HEK293 (cell line): ENCODE data around the gene PIGO.
A peak's percentile ranks its signal among the peaks of the same experiment; 100 is the strongest.

Experiments
- CTCF ChIA-PET: fragments of 350-600 bp; formaldehyde crosslinking; extraction: SDS; loops from one replicate; lab custom pipeline; 2021; ENCODE audit warnings: antibody characterized with exemption; lab: Yijun Ruan, JAX
- POLR2A ChIA-PET: fragments of 300-600 bp; formaldehyde crosslinking; extraction: SDS; loops from one replicate; lab custom pipeline; 2020; ENCODE audit warnings: antibody characterized with exemption, inconsistent platforms; lab: Yijun Ruan, JAX
- H3K27ac ChIP-seq: fragments of 200-500 bp; sonication (Bioruptor generic); 2 replicates; pipeline ENCODE4 v1.5.1; 2014; ENCODE audit warnings: low read depth, low read length, control low read depth, inconsistent platforms; ENCODE audit errors: extremely low read depth
- H3K36me3 ChIP-seq, 2 experiments: fragments of 200-500 bp in 1 of 2; sonication (Bioruptor generic) in 1 of 2; 1 replicate in 1 of 2; 2 replicates in 1 of 2; pipeline ENCODE4 v1.5.1; 2014 to 2017; ENCODE audit warnings: inconsistent platforms in 2 of 2, low read length in 2 of 2; ENCODE audit not compliant: control insufficient read depth in 2 of 2, insufficient read depth in 1 of 2
- H3K4me1 ChIP-seq: fragments of 200-500 bp; sonication (Bioruptor generic); 2 replicates; pipeline ENCODE4 v1.5.1; 2014; ENCODE audit warnings: mild to moderate bottlenecking, low read length, inconsistent platforms; ENCODE audit not compliant: control insufficient read depth, insufficient read depth
- H3K4me3 ChIP-seq: 2 replicates; pipeline ENCODE4 v1.5.1; 2011; ENCODE audit warnings: low read depth, mild to moderate bottlenecking, control low read depth, low read length, moderate library complexity
- H3K9me3 ChIP-seq: fragments of 200-500 bp; sonication (Bioruptor generic); 2 replicates; pipeline ENCODE4 v1.5.1; 2014; ENCODE audit warnings: low read depth, low read length, inconsistent platforms; ENCODE audit not compliant: control insufficient read depth, insufficient read depth
- GLI2 ChIP-seq: fragments of 450-650 bp; formaldehyde crosslinking; IDR thresholded peaks from 2 replicates; pipeline ENCODE4; 2017; ENCODE audit warnings: missing biosample characterization, missing genetic modification characterization, low read depth, borderline replicate concordance
- HOXA7 ChIP-seq: sonication (generic); formaldehyde crosslinking; IDR thresholded peaks from 2 replicates; pipeline ENCODE4 v1.8.1; 2022; ENCODE audit warnings: missing genetic modification reagents, borderline replicate concordance
- RBAK ChIP-seq: fragments of 450-650 bp; formaldehyde crosslinking; IDR thresholded peaks from 2 replicates; pipeline ENCODE4 v1.5.1; 2016; ENCODE audit warnings: missing biosample characterization, missing genetic modification characterization
- TCF7L2 ChIP-seq: IDR thresholded peaks from 2 replicates; pipeline ENCODE4 v1.6.1; 2011; ENCODE audit warnings: low read depth, mild to moderate bottlenecking, inconsistent platforms, low read length, moderate library complexity, borderline replicate concordance
- ZBTB17 ChIP-seq: fragments of 450-650 bp; formaldehyde crosslinking; IDR thresholded peaks from 2 replicates; pipeline ENCODE4 v1.5.1; 2016; ENCODE audit warnings: missing biosample characterization, missing genetic modification characterization
- ZBTB20 ChIP-seq: fragments of 450-650 bp; formaldehyde crosslinking; IDR thresholded peaks from 2 replicates; pipeline ENCODE4 v1.5.1; 2016; ENCODE audit warnings: missing biosample characterization, missing genetic modification characterization
- ZBTB48 ChIP-seq: fragments of 450-650 bp; formaldehyde crosslinking; IDR thresholded peaks from 2 replicates; pipeline ENCODE4 v1.5.1; 2016; ENCODE audit warnings: missing biosample characterization, missing genetic modification characterization
- ZEB2 ChIP-seq: fragments of 450-650 bp; formaldehyde crosslinking; IDR thresholded peaks from 2 replicates; pipeline ENCODE4 v1.5.1; 2016; ENCODE audit warnings: missing biosample characterization, missing genetic modification characterization
- ZFP37 ChIP-seq: fragments of 450-650 bp; formaldehyde crosslinking; IDR thresholded peaks from 2 replicates; pipeline ENCODE4 v1.5.1; 2016; ENCODE audit warnings: missing biosample characterization, missing genetic modification characterization
- ZNF18 ChIP-seq: fragments of 450-650 bp; formaldehyde crosslinking; IDR thresholded peaks from 2 replicates; pipeline ENCODE4 v1.5.1; 2016; ENCODE audit warnings: missing biosample characterization, missing genetic modification characterization
- ZNF184 ChIP-seq: fragments of 450-650 bp; IDR thresholded peaks from 2 replicates; pipeline ENCODE4 v1.5.1; 2018; ENCODE audit warnings: missing biosample characterization, mild to moderate bottlenecking, missing genetic modification characterization
- ZNF19 ChIP-seq: fragments of 450-650 bp; formaldehyde crosslinking; IDR thresholded peaks from 2 replicates; pipeline ENCODE4; 2016; ENCODE audit warnings: missing biosample characterization, missing genetic modification characterization, low read depth
- ZNF202 ChIP-seq: fragments of 450-650 bp; formaldehyde crosslinking; IDR thresholded peaks from 2 replicates; pipeline ENCODE4 v1.5.1; 2016; ENCODE audit warnings: missing biosample characterization, missing genetic modification characterization, borderline replicate concordance
- ZNF324 ChIP-seq: fragments of 450-650 bp; formaldehyde crosslinking; IDR thresholded peaks from 2 replicates; pipeline ENCODE4 v1.5.1; 2016; ENCODE audit warnings: missing biosample characterization, missing genetic modification characterization
- ZNF37A ChIP-seq: fragments of 450-650 bp; IDR thresholded peaks from 2 replicates; pipeline ENCODE4 v1.5.1; 2018; ENCODE audit warnings: missing biosample characterization, missing genetic modification characterization
- ZNF514 ChIP-seq: fragments of 450-650 bp; formaldehyde crosslinking; IDR thresholded peaks from 2 replicates; pipeline ENCODE4 v1.5.1; 2016; ENCODE audit warnings: missing biosample characterization, missing genetic modification characterization
- ZNF600 ChIP-seq: fragments of 450-650 bp; formaldehyde crosslinking; IDR thresholded peaks from 2 replicates; pipeline ENCODE4 v1.5.1; 2016; ENCODE audit warnings: missing biosample characterization, missing genetic modification characterization
- ZNF624 ChIP-seq: fragments of 450-650 bp; formaldehyde crosslinking; IDR thresholded peaks from 2 replicates; pipeline ENCODE4 v1.5.1; 2017; ENCODE audit warnings: missing biosample characterization, missing genetic modification characterization
- ZNF677 ChIP-seq: fragments of 450-650 bp; IDR thresholded peaks from 2 replicates; pipeline ENCODE4 v1.5.0; 2018; ENCODE audit warnings: missing biosample characterization, mild to moderate bottlenecking, missing genetic modification characterization, moderate library complexity
- ZNF707 ChIP-seq: fragments of 450-650 bp; formaldehyde crosslinking; IDR thresholded peaks from 2 replicates; pipeline ENCODE4 v1.5.1; 2016; ENCODE audit warnings: missing biosample characterization, missing genetic modification characterization
- ZNF830 ChIP-seq: fragments of 450-650 bp; IDR thresholded peaks from 2 replicates; pipeline ENCODE4 v1.5.0; 2018; ENCODE audit warnings: missing biosample characterization, missing genetic modification characterization, low read depth, mild to moderate bottlenecking, moderate library complexity
- TF ChIP-seq, protein P1 (sequence below): fragments of 450-650 bp; formaldehyde crosslinking; IDR thresholded peaks from 2 replicates; pipeline ENCODE4 v1.5.1; 2016; ENCODE audit warnings: missing biosample characterization, missing genetic modification characterization, borderline replicate concordance
- TF ChIP-seq, protein P2 (sequence below): fragments of 450-650 bp; formaldehyde crosslinking; IDR thresholded peaks from 2 replicates; pipeline ENCODE4 v1.5.1; 2016; ENCODE audit warnings: missing biosample characterization, missing genetic modification characterization
- TF ChIP-seq, protein P3 (sequence below): fragments of 450-650 bp; formaldehyde crosslinking; IDR thresholded peaks from 2 replicates; pipeline ENCODE4 v1.5.1; 2016; ENCODE audit warnings: missing biosample characterization, missing genetic modification characterization
- TF ChIP-seq, protein P4 (sequence below): fragments of 450-650 bp; formaldehyde crosslinking; IDR thresholded peaks from 2 replicates; pipeline ENCODE4 v1.5.1; 2016; ENCODE audit warnings: missing biosample characterization, missing genetic modification characterization

Gene PIGO

DNA sequence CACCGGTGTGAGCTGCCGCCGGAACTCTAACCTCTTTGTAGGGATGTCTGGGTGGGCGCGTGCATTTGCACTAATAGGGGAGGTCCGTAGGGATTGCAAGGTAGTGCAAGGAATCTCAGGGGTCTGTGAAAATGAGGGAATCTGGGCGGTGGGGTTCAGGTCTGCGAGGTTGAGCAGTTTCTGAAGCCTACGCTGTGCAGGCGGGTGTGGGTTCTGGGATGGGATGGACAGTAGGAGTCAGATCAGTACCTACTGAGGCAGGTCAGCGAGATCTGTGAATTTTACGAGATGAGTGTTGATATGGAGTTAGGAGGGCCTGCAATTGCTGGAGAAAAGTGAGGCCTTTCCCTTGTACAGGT, 20.1 kb upstream of the PIGO start (continued):
- TF ChIP-seq, protein P1, sequence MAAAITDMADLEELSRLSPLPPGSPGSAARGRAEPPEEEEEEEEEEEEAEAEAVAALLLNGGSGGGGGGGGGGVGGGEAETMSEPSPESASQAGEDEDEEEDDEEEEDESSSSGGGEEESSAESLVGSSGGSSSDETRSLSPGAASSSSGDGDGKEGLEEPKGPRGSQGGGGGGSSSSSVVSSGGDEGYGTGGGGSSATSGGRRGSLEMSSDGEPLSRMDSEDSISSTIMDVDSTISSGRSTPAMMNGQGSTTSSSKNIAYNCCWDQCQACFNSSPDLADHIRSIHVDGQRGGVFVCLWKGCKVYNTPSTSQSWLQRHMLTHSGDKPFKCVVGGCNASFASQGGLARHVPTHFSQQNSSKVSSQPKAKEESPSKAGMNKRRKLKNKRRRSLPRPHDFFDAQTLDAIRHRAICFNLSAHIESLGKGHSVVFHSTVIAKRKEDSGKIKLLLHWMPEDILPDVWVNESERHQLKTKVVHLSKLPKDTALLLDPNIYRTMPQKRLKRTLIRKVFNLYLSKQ (tag by site-specific recombination) = no peak
- TF ChIP-seq ZNF677 (tag by site-specific recombination) (no peak), ZNF600 (tag by site-specific recombination) (peak; percentile 96), ZBTB48 (tag by site-specific recombination) (peak; percentile 75; the same call in 1 of the 2 replicates), ZBTB17 (tag by site-specific recombination) (peak; percentile 53), ZNF624 (tag by site-specific recombination) (no peak), ZNF19 (tag by site-specific recombination) (no peak), ZNF18 (no peak), GLI2 (no peak), RBAK (tag by site-specific recombination) (no peak), ZBTB20 (tag by site-specific recombination) (peak; percentile 36; the same call in 1 of the 2 replicates)
- TF ChIP-seq, protein P2, sequence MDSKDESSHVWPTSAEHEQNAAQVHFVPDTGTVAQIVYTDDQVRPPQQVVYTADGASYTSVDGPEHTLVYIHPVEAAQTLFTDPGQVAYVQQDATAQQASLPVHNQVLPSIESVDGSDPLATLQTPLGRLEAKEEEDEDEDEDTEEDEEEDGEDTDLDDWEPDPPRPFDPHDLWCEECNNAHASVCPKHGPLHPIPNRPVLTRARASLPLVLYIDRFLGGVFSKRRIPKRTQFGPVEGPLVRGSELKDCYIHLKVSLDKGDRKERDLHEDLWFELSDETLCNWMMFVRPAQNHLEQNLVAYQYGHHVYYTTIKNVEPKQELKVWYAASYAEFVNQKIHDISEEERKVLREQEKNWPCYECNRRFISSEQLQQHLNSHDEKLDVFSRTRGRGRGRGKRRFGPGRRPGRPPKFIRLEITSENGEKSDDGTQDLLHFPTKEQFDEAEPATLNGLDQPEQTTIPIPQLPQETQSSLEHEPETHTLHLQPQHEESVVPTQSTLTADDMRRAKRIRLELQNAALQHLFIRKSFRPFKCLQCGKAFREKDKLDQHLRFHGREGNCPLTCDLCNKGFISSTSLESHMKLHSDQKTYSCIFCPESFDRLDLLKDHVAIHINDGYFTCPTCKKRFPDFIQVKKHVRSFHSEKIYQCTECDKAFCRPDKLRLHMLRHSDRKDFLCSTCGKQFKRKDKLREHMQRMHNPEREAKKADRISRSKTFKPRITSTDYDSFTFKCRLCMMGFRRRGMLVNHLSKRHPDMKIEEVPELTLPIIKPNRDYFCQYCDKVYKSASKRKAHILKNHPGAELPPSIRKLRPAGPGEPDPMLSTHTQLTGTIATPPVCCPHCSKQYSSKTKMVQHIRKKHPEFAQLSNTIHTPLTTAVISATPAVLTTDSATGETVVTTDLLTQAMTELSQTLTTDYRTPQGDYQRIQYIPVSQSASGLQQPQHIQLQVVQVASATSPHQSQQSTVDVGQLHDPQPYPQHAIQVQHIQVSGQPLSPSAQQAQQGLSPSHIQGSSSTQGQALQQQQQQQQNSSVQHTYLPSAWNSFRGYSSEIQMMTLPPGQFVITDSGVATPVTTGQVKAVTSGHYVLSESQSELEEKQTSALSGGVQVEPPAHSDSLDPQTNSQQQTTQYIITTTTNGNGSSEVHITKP (tag by site-specific recombination) = 0 out of 2 replicates have a peak, but pooled peaks have one; percentile 9
- TF ChIP-seq, protein P3, sequence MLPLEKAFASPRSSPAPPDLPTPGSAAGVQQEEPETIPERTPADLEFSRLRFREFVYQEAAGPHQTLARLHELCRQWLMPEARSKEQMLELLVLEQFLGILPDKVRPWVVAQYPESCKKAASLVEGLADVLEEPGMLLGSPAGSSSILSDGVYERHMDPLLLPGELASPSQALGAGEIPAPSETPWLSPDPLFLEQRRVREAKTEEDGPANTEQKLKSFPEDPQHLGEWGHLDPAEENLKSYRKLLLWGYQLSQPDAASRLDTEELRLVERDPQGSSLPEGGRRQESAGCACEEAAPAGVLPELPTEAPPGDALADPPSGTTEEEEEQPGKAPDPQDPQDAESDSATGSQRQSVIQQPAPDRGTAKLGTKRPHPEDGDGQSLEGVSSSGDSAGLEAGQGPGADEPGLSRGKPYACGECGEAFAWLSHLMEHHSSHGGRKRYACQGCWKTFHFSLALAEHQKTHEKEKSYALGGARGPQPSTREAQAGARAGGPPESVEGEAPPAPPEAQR = no peak

GRCh38 chr9:35115680-35116538, 19.5 kb upstream of the PIGO start, which contains the start of gene ATOSB:
TSS of gene ATOSB (minus strand) at chr9:35115862. CDS start at chr9:35108274, 7,588 bp downstream.
- Histone ChIP-seq H3K9me3 (no peaks in the 10 kb centered on the region), H3K36me3 (no peaks in the 10 kb centered on the region), H3K4me3 (peak within 1 kb of the TSS; percentile 48), H3K27ac (peak within 1 kb of the TSS; percentile 18; the same call in 1 of the 2 replicates), H3K4me1 (peaks cover 15% of the 10 kb centered on the region)
- POLR2A ChIA-PET = interaction anchor here (0.5 to 4.3 kb wide), 17 partner anchors 13 to 1258 kb away, joined by 3 to 92 read pairs (median 4); partner anchors contain the start of genes CCDC107, FANCG, PIGO and RMRP
- CTCF ChIA-PET = interaction anchor here (0.6 to 6.8 kb wide), 12 partner anchors 18 to 437 kb away, joined by 3 to 58 read pairs (median 4); partner anchors contain the start of genes PIGO and RUSC2
- no peak for TF ChIP-seq ZNF707
- TF ChIP-seq ZNF324 (tag by site-specific recombination) = no peak
- no peak for TF ChIP-seq ZNF184 (tag by site-specific recombination)
- TF ChIP-seq TCF7L2 = no peak
- TF ChIP-seq, protein P3 = no peak
- no peak for TF ChIP-seq ZNF37A
- TF ChIP-seq, protein P4, sequence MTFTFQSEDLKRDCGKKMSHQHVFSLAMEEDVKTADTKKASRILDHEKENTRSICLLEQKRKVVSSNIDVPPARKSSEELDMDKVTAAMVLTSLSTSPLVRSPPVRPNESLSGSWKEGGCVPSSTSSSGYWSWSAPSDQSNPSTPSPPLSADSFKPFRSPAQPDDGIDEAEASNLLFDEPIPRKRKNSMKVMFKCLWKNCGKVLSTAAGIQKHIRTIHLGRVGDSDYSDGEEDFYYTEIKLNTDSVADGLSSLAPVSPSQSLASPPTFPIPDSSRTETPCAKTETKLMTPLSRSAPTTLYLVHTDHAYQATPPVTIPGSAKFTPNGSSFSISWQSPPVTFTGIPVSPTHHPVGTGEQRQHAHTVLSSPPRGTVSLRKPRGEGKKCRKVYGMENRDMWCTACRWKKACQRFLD (tag by site-specific recombination) = no peak
- TF ChIP-seq ZNF514 = no peak
- TF ChIP-seq RBAK (tag by site-specific recombination) = no peak
- TF ChIP-seq HOXA7 = no peak
- TF ChIP-seq ZNF830 = no peak
- TF ChIP-seq ZNF202 (tag by site-specific recombination) = no peak
- TF ChIP-seq ZEB2 (tag by site-specific recombination) = peak; percentile 50; the same call in 1 of the 2 replicates
- TF ChIP-seq ZFP37 (tag by site-specific recombination) = no peak
- TF ChIP-seq ZNF624 (tag by site-specific recombination) = no peak
- TF ChIP-seq ZNF19 (tag by site-specific recombination) = no peak
